ENCODE measurements around the gene ASB11.

GRCh38 chrX:15298780-15299179, 16.7 kb downstream of the ASB11 start:
- TF ChIP-seq CTCF (conservative IDR thresholded peaks at IDR 0.05 in 1 of 2, IDR thresholded peaks at IDR 0.05 in 1 of 2; ENCODE audit: extremely low read depth in 1 of 2, insufficient read depth in 1 of 2, low read depth in 1 of 2, low read length in 2 of 2) (no peak), EZH2 (IDR thresholded peaks at IDR 0.05; ENCODE audit: borderline replicate concordance, low read length) (no peak)

Measured in mammary epithelial cell (primary cell).